PFSK-1 (cell line): ENCODE measurements around the gene GLT8D1.

Source experiments
- FOXP2 ChIP-seq: optimal IDR thresholded peaks from 2 replicates; pipeline ENCODE3; 2011; ENCODE audit warnings: borderline replicate concordance, control low read depth, inconsistent platforms; ENCODE audit not compliant: insufficient read depth; ENCODE audit errors: extremely low read length, extremely low read depth
- POLR2AphosphoS5 ChIP-seq: IDR thresholded peaks from 2 replicates; pipeline ENCODE4 v1.6.1; 2012; ENCODE audit warnings: low read depth, mild to moderate bottlenecking, control low read depth, low read length, moderate library complexity
- SIN3A ChIP-seq: IDR thresholded peaks from 2 replicates; pipeline ENCODE4 v1.6.1; 2012; ENCODE audit warnings: mild to moderate bottlenecking, low read length, moderate library complexity, borderline replicate concordance; ENCODE audit not compliant: insufficient read depth
- TAF1 ChIP-seq: IDR thresholded peaks from 2 replicates; pipeline ENCODE4 v1.6.1; 2012; ENCODE audit warnings: low read length, control low read depth, borderline replicate concordance; ENCODE audit not compliant: insufficient read depth
- TF ChIP-seq, protein P1 (sequence below), 2 experiments: IDR thresholded peaks; 2 replicates each; pipeline versions ENCODE4 v1.6.1 to v1.8.0; 2011 to 2012; ENCODE audit warnings: low read depth in 2 of 2, low read length in 2 of 2, control low read depth in 1 of 2, inconsistent platforms in 1 of 2, mild to moderate bottlenecking in 1 of 2, moderate library complexity in 1 of 2; ENCODE audit not compliant: insufficient read depth in 1 of 2

GLT8D1 gene

DNA sequence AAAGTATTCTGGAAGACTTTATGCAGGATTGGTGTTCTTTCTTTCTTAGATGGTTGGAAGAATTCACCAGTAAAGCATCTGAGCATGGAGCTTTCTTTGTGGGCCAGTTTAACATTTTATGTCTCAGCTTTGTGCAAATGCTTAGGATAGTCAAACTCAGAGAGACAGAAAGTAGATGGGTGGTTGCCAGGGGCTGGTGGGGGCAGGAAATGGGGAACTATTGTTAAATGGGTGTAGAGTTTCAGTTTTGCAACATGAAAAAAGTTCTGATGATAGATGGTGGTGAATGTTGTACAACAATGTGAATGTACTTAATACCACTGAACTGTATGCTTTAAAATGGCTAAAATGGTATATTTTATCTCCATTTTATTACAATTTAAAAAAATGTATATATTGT lies 25.1 kb upstream of the GLT8D1 start:
- TF ChIP-seq FOXP2 (no peak), TAF1 (no peak), SIN3A (no peak), POLR2AphosphoS5 (no peak)
- TF ChIP-seq, protein P1, sequence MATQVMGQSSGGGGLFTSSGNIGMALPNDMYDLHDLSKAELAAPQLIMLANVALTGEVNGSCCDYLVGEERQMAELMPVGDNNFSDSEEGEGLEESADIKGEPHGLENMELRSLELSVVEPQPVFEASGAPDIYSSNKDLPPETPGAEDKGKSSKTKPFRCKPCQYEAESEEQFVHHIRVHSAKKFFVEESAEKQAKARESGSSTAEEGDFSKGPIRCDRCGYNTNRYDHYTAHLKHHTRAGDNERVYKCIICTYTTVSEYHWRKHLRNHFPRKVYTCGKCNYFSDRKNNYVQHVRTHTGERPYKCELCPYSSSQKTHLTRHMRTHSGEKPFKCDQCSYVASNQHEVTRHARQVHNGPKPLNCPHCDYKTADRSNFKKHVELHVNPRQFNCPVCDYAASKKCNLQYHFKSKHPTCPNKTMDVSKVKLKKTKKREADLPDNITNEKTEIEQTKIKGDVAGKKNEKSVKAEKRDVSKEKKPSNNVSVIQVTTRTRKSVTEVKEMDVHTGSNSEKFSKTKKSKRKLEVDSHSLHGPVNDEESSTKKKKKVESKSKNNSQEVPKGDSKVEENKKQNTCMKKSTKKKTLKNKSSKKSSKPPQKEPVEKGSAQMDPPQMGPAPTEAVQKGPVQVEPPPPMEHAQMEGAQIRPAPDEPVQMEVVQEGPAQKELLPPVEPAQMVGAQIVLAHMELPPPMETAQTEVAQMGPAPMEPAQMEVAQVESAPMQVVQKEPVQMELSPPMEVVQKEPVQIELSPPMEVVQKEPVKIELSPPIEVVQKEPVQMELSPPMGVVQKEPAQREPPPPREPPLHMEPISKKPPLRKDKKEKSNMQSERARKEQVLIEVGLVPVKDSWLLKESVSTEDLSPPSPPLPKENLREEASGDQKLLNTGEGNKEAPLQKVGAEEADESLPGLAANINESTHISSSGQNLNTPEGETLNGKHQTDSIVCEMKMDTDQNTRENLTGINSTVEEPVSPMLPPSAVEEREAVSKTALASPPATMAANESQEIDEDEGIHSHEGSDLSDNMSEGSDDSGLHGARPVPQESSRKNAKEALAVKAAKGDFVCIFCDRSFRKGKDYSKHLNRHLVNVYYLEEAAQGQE (IDR thresholded peaks at IDR 0.05; ENCODE audit: insufficient read depth in 1 of 2, low read depth in 2 of 2, low read length in 2 of 2) = no peak

DNA sequence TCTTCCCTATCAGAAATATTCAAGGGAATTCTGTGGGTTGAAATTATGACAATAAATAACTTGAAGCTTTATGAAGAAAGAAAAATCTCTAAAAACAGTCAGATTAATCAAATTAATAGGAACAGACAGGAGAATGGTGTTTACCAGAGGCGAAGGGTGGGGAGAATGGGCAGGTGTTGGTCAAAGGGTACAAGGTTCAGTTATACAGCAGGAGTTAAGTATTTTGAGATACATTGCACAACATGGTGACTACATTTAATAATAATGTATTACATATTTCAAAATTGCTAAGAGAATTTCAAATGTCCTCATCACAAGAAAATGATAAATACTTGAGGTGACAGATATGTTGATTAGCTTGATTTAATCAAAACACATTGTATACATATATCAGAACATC lies 18.9 kb upstream of the GLT8D1 start:
- no peak for TF ChIP-seq POLR2AphosphoS5
- no peak for TF ChIP-seq SIN3A
- TF ChIP-seq FOXP2 = no peak
- TF ChIP-seq TAF1 = no peak
- TF ChIP-seq, protein P1 (IDR thresholded peaks at IDR 0.05; ENCODE audit: insufficient read depth in 1 of 2, low read depth in 2 of 2, low read length in 2 of 2) = no peak

DNA sequence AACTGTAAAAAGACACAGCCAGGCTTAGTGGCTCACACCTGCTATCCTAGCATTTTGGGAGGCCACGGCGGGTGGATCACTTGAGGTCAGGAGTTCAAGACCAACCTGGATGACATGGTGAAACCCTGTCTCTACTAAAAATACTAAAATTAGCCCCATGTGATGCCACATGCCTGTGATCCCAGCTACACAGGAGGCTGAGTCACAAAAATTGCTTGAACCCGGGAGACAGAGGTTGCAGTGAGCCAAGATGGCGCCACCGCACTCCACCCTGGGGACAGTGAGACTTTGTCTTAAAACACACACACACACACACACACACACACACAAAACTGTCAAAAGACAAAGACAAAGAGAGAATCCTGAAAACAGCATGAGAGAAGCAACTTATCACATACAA lies 18.3 kb upstream of the GLT8D1 start:
- TF ChIP-seq SIN3A = no peak
- TF ChIP-seq POLR2AphosphoS5 = no peak
- TF ChIP-seq, protein P1 (IDR thresholded peaks at IDR 0.05; ENCODE audit: insufficient read depth in 1 of 2, low read depth in 2 of 2, low read length in 2 of 2) = no peak
- no peak for TF ChIP-seq TAF1

DNA sequence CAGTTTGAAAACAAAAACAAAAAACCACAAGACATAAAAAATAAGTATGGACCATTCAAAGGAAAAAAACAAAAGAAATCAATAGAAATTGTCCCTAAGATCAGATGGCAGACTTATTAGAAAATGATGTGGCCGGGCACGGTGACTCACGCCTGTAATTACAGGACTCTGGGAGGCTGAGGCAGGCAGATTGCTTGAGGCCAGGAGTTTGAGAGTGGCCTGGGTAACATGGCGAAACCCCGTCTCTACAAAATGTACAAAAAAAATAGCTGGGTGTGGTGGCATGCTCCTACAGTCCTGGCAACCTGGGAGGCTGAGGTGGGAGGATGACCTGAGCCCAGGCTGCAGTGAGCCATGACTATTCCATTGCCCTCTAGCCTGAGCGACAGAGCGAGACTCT lies 16.9 kb upstream of the GLT8D1 start:
- TF ChIP-seq SIN3A (no peak), TAF1 (no peak), FOXP2 (no peak), POLR2AphosphoS5 (no peak)
- TF ChIP-seq, protein P1 (IDR thresholded peaks at IDR 0.05; ENCODE audit: insufficient read depth in 1 of 2, low read depth in 2 of 2, low read length in 2 of 2) = no peak

DNA sequence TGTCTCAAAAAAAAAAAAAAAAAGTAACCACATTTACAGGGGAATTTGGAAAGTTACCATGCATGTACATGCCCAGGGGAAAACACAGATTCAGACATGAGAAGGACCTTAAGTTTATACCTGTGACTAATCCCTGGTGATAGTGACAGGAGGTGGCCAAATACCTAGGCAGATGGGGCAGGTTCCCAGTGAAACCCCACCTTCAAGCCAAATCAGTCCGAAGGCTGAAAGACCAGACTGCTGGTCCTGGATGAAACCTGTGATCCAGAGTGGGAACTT lies 16.1 kb upstream of the GLT8D1 start:
- TF ChIP-seq FOXP2 = no peak
- no peak for TF ChIP-seq TAF1
- no peak for TF ChIP-seq POLR2AphosphoS5
- TF ChIP-seq SIN3A = no peak
- TF ChIP-seq, protein P1 (IDR thresholded peaks at IDR 0.05; ENCODE audit: insufficient read depth in 1 of 2, low read depth in 2 of 2, low read length in 2 of 2) = no peak
